Aorta (tissue), 4 donors: ENCODE results near the gene DIRAS3. TPM values are rescaled to one million over a fixed set of nuclear protein-coding genes. Genes with fewer than 3 reads are reported as not detected.

Experiments
- polyA plus RNA-seq, 2 donors: library from polyadenylated mRNA; stranded (reverse); fragments of 200-250 nt; gene quantifications; one replicate each; pipeline ENCODE4 v1.2.3, GENCODE V29; 2013
- total RNA-seq, 2 donors: library from RNA; stranded (reverse); fragmentation: NEBNext Ultra II Directional; extraction: Animal tissue kit (Norgen Biotek cat#: 25700); gene quantifications; one replicate each; pipeline ENCODE4 v1.2.1, GENCODE V29; 2021
- donor health status: healthy with polysubstance abuse.
- donor health status: Bipolar disorder and iron deficiency.
- donor health status: DM: no; HTN: no; CAD: no.
- donor health status: DM: yes; HTN: yes; CAD: no.

Gene DIRAS3
- total and polyA plus RNA-seq, 4 donors = 2.1 to 9.3 (median 2.5) TPM

Other genes starting within 250 kb of the DIRAS3 start
- gene GNG12, start 217.2 kb downstream of the DIRAS3 start, total RNA-seq = 100 to 1,000 TPM; 123 to 175 TPM
- gene GNG12, start 217.2 kb downstream of the DIRAS3 start, polyA plus RNA-seq = 10 to 100 TPM; 84.9 to 96.8 TPM
- gene WLS, start 181.9 kb upstream of the DIRAS3 start, total RNA-seq = 10 to 100 TPM; 47.3 to 81.5 TPM
- 10 to 100 TPM; 29.9 to 56.3 TPM for gene WLS, start 181.9 kb upstream of the DIRAS3 start, polyA plus RNA-seq